HG03469 (cell line): Measurements from ENCODE around the gene ELMO3.

Experiments
- ATAC-seq: cut with Tn5 transposase; IDR thresholded peaks from one replicate; pipeline ENCODE4 v1.9.1; 2021; ENCODE audit warnings: mild to moderate bottlenecking, moderate library complexity, moderate number of reproducible peaks; ENCODE audit not compliant: unreplicated experiment

The ELMO3 gene

GRCh38 chr16:67215706-67216105 lies 16.8 kb downstream of the ELMO3 start:
- ATAC-seq, result no peak

GRCh38 chr16:67216612-67217490 lies 17.9 kb downstream of the ELMO3 start:
- no peak for ATAC-seq

GRCh38 chr16:67223992-67224391 lies 25.1 kb downstream of the ELMO3 start:
- ATAC-seq, result no peak

GRCh38 chr16:67226295-67226803 lies 27.4 kb downstream of the ELMO3 start:
- no peak for ATAC-seq

GRCh38 chr16:67226804-67227566 lies 28.1 kb downstream of the ELMO3 start, which contains the start of gene TMEM208:
TMEM208 (plus strand) TSS chr16:67227130; CDS start chr16:67227219, 89 bp downstream.
- ATAC-seq, result peak; percentile 77

- ATAC-seq, result no peak
These were observed 28.6 kb downstream of the ELMO3 start for GRCh38 chr16:67227567-67227921.

- no peak for ATAC-seq
These were observed 29.3 kb downstream of the ELMO3 start for GRCh38 chr16:67228034-67228785.

GRCh38 chr16:67228905-67229304 lies 30.0 kb downstream of the ELMO3 start:
- no peak for ATAC-seq

- ATAC-seq, result no peak
These were observed 31.2 kb downstream of the ELMO3 start for GRCh38 chr16:67229906-67230808.

- ATAC-seq, result no peak
These were observed 32.1 kb downstream of the ELMO3 start for GRCh38 chr16:67230809-67231660.

- no peak for ATAC-seq
These were observed 34.7 kb downstream of the ELMO3 start for GRCh38 chr16:67233596-67233995.

GRCh38 chr16:67234180-67234597 lies 35.3 kb downstream of the ELMO3 start:
- ATAC-seq, result no peak

- no peak for ATAC-seq
These were observed 37.1 kb downstream of the ELMO3 start for GRCh38 chr16:67235816-67236562.

- ATAC-seq, result no peak
These were observed 37.8 kb downstream of the ELMO3 start for GRCh38 chr16:67236563-67237395.

GRCh38 chr16:67237396-67238277 lies 38.7 kb downstream of the ELMO3 start:
- no peak for ATAC-seq

GRCh38 chr16:67238278-67238575 lies 39.3 kb downstream of the ELMO3 start:
- ATAC-seq, result no peak
